GOT3 (cell line): ENCODE results near the gene OR11H1.
"Not testable (repeated sequence)": the region's sequence is repeated elsewhere in the genome, so short reads cannot be mapped to it uniquely, and the experiment has no call there.

ENCODE experiments used
- DNase-seq: peaks from one replicate; lab custom pipeline; 2025; ENCODE audit warnings: mixed read lengths; lab: John Stamatoyannopoulos, UW

Gene OR11H1

GRCh38 chr22:15527892-15528291, at the start of gene OR11H1:
TSS of gene OR11H1 (plus strand) at chr22:15528192. CDS start at chr22:15528192, 0 bp downstream.
- not testable (repeated sequence) for DNase-seq

- DNase-seq = not testable (repeated sequence)
Observed at GRCh38 chr22:15509967-15510366, 18.0 kb upstream of the OR11H1 start.

- not testable (repeated sequence) for DNase-seq
Observed at GRCh38 chr22:15515896-15516295, 12.1 kb upstream of the OR11H1 start.

GRCh38 chr22:15553767-15554166, 25.8 kb downstream of the OR11H1 start:
- not testable (repeated sequence) for DNase-seq

GRCh38 chr22:15563461-15563860, 35.5 kb downstream of the OR11H1 start:
- DNase-seq = not testable (repeated sequence)

GRCh38 chr22:15565063-15565462, 37.1 kb downstream of the OR11H1 start:
- not testable (repeated sequence) for DNase-seq
